GM12878 (cell line): ENCODE data around the gene RPP30. TPM values are rescaled to one million over a fixed set of nuclear protein-coding genes. Genes with fewer than 3 reads are reported as not detected.

Experiments
- ATAC-seq: fragments of 200-7000 bp; cut with Tn5 transposase; 3 replicates; pipeline ENCODE4 v1.9.1; 2020; ENCODE audit warnings: mild to moderate bottlenecking, moderate library complexity
- BruUV-seq: library from RNA; stranded (reverse); fragments of 400-500 nt; replicated peaks from 2 replicates; lab custom pipeline; 2021; lab: Mats Ljungman, UMichigan
- CTCF ChIA-PET: fragments of 300-600 bp; sonication (Branson Sonifier 250); formaldehyde crosslinking; extraction: SDS; loops from one replicate; lab custom pipeline; 2021; ENCODE audit warnings: inconsistent platforms; lab: Yijun Ruan, JAX
- POLR2A ChIA-PET: fragments of 350-600 bp; formaldehyde crosslinking; extraction: SDS; loops from one replicate; lab custom pipeline; 2021; ENCODE audit warnings: inconsistent platforms; lab: Charles Lee
- RAD21 ChIA-PET: fragments of 300-600 bp; sonication (Branson Sonifier 250); formaldehyde crosslinking; loops from one replicate; lab custom pipeline; 2023; ENCODE audit warnings: antibody characterized with exemption; ENCODE audit not compliant: unreplicated experiment; lab: Charles Lee
- SMC1A ChIA-PET: fragments of 300-600 bp; sonication (Branson Sonifier 250); formaldehyde crosslinking; loops from one replicate; lab custom pipeline; 2023; ENCODE audit not compliant: unreplicated experiment, uncharacterized antibody; lab: Charles Lee
- DNase-seq: peaks from one replicate; pipeline ENCODE4 v3.0.0-alpha.2; 2011; ENCODE audit warnings: low read depth, low spot score
- FAIRE-seq: peaks from 3 replicates; lab custom pipeline; 2011; peaks lifted over from hg19 to GRCh38; lab: Jason Lieb, UNC
- H2AFZ ChIP-seq: 2 replicates; pipeline ENCODE4 v1.6.0; 2011; ENCODE audit warnings: low read depth, low read length, control low read depth; ENCODE audit not compliant: control insufficient read depth
- H3K27ac ChIP-seq: 2 replicates; pipeline ENCODE4 v1.5.1; 2011; ENCODE audit warnings: control low read depth; ENCODE audit not compliant: control insufficient read depth, insufficient read depth
- H3K27me3 ChIP-seq, 2 experiments: replicated peaks in 1 of 2; 2 replicates each; pipeline versions ENCODE4 v1.6.0 to v1.6.1; 2011; ENCODE audit warnings: low read length in 1 of 2; ENCODE audit not compliant: control insufficient read depth in 2 of 2, insufficient read depth in 2 of 2
- H3K36me3 ChIP-seq, 2 experiments: 2 replicates each; pipeline ENCODE4 v1.5.1; 2011; ENCODE audit warnings: low read length in 1 of 2; ENCODE audit not compliant: control insufficient read depth in 2 of 2, insufficient read depth in 2 of 2
- H3K4me1 ChIP-seq: 2 replicates; pipeline ENCODE4 v1.6.1; 2011; ENCODE audit warnings: mild to moderate bottlenecking, low read length, moderate library complexity, mixed read lengths; ENCODE audit not compliant: control insufficient read depth, insufficient read depth
- H3K4me2 ChIP-seq: 2 replicates; pipeline ENCODE4 v1.6.0; 2011; ENCODE audit warnings: control low read depth; ENCODE audit not compliant: control insufficient read depth, insufficient read depth
- H3K4me3 ChIP-seq: fragments of 200-600 bp; sonication (generic); 2 replicates; pipeline ENCODE4 v1.5.1; 2016
- H3K79me2 ChIP-seq: 2 replicates; pipeline ENCODE4 v1.6.0; 2011; ENCODE audit warnings: low read length; ENCODE audit not compliant: control insufficient read depth, insufficient read depth
- H3K9ac ChIP-seq: 2 replicates; pipeline ENCODE4 v1.8.0; 2011; ENCODE audit warnings: low read length, control low read depth, mixed read lengths; ENCODE audit not compliant: control insufficient read depth, insufficient read depth
- H3K9me3 ChIP-seq: replicated peaks from 3 replicates; pipeline ENCODE4 v1.5.1; 2011; ENCODE audit warnings: mild to moderate bottlenecking, low read length; ENCODE audit not compliant: control insufficient read depth, insufficient read depth
- H4K20me1 ChIP-seq: 2 replicates; pipeline ENCODE4 v1.6.0; 2011; ENCODE audit not compliant: control insufficient read depth, insufficient read depth
- EP300 ChIP-seq, 2 experiments: fragments of 150-350 bp in 1 of 2; IDR thresholded peaks; 2 replicates each; pipeline ENCODE4 v1.6.1; 2011 to 2012; ENCODE audit warnings: low read depth in 2 of 2, low read length in 2 of 2, borderline replicate concordance in 1 of 2, improper control_type of control experiment in 1 of 2, inconsistent platforms in 1 of 2; ENCODE audit not compliant: control insufficient read depth in 1 of 2
- GATAD2B ChIP-seq: fragments of 450-650 bp; conservative IDR thresholded peaks from 2 replicates; pipeline ENCODE4 v1.6.1; 2017; ENCODE audit warnings: low read depth, mild to moderate bottlenecking, moderate library complexity
- HCFC1 ChIP-seq: fragments of 150-350 bp; IDR thresholded peaks from 2 replicates; pipeline ENCODE4 v1.6.1; 2014; ENCODE audit warnings: low read length
- KDM1A ChIP-seq: fragments of 200-600 bp; sonication (generic); IDR thresholded peaks from 2 replicates; pipeline ENCODE4 v1.6.1; 2016; ENCODE audit warnings: borderline replicate concordance
- NR2C2 ChIP-seq: IDR thresholded peaks from 2 replicates; pipeline ENCODE4 v1.6.1; 2011; ENCODE audit warnings: borderline replicate concordance, low read depth; ENCODE audit not compliant: control insufficient read depth, insufficient read length
- PAX8 ChIP-seq: fragments of 450-650 bp; IDR thresholded peaks from 2 replicates; pipeline ENCODE4 v1.6.1; 2017; ENCODE audit warnings: mild to moderate bottlenecking, moderate library complexity
- RELB ChIP-seq: fragments of 450-650 bp; IDR thresholded peaks from 2 replicates; pipeline ENCODE4 v1.6.1; 2017; ENCODE audit warnings: low read depth, mild to moderate bottlenecking, moderate library complexity
- RFX5 ChIP-seq: IDR thresholded peaks from 2 replicates; pipeline ENCODE4 v1.6.1; 2011; ENCODE audit warnings: low read depth, low read length, improper control_type of control experiment
- SMAD5 ChIP-seq: IDR thresholded peaks from 2 replicates; pipeline ENCODE4 v1.6.1; 2016; ENCODE audit warnings: antibody characterized with exemption, low read depth
- TCF12 ChIP-seq: IDR thresholded peaks from 2 replicates; pipeline ENCODE4 v1.6.1; 2011; ENCODE audit warnings: low read depth, mild to moderate bottlenecking, low read length
- YY1 ChIP-seq: IDR thresholded peaks from 2 replicates; pipeline ENCODE4 v1.6.1; 2011; ENCODE audit warnings: low read depth, mild to moderate bottlenecking, low read length
- WGBS: methylation state at CpG from one replicate; pipeline ENCODE4 v1.1.6; 2016; ENCODE audit warnings: low lambda C conversion rate; ENCODE audit not compliant: insufficient replicate concordance, insufficient coverage; ENCODE audit errors: missing lambda C conversion rate; 5-methylcytosine and 5-hydroxymethylcytosine counted together
- in situ Hi-C: fragments of 300-500 bp; cut with MboI; formaldehyde crosslinking; loops from 9 replicates; pipeline ENCODE4 v1.14.3; 2018; ENCODE audit warnings: mixed read lengths
- intact Hi-C: fragments of 100-400 bp; cut with micrococcal nuclease; formaldehyde crosslinking; loops from one replicate; pipeline ENCODE4 v1.14.2; 2022; ENCODE audit not compliant: unreplicated experiment
- polyA plus RNA-seq, 11 experiments: library from polyadenylated mRNA; depleted of rRNA in 4 of 11; unstranded in 6 of 11; stranded (reverse) in 5 of 11; fragments of >200 nt; fragmentation: Nextera tagmentation in 4 of 11; fragmentation: Illumina TruSeq in 1 of 11; extraction: Ambion mirVana in 4 of 11; extraction: Trizol in 1 of 11; gene quantifications; 1 replicate in 1 of 11; 2 replicates in 10 of 11; pipeline versions ENCODE4 v1.2.1 to v1.2.3, GENCODE V29; 2011 to 2016; ENCODE audit warnings: inconsistent platforms in 2 of 11, missing spikeins in 2 of 11, low read depth in 1 of 11
- total RNA-seq, 4 experiments: library from RNA; depleted of rRNA in 3 of 4; stranded (reverse); fragments of >200 nt in 3 of 4; fragmentation: Illumina TruSeq in 1 of 4; extraction: Trizol in 1 of 4; gene quantifications; 2 replicates each; pipeline versions ENCODE4 v1.2.1 to v1.2.3, GENCODE V29; 2013 to 2021
- TF ChIP-seq, protein P1 (sequence below): fragments of 450-650 bp; IDR thresholded peaks from 2 replicates; pipeline ENCODE4 v1.6.1; 2016; ENCODE audit warnings: mild to moderate bottlenecking
- TF ChIP-seq, protein P2 (sequence below): fragments of 450-650 bp; IDR thresholded peaks from 2 replicates; pipeline ENCODE4 v1.6.1; 2016; ENCODE audit warnings: mild to moderate bottlenecking

Gene RPP30
- total and polyA plus RNA-seq, 10 of the 15 experiments (the other 5 are each of a cell fraction or from before 2014, with no cell fraction given) = 48.0 to 208 (median 72.6) TPM

DNA sequence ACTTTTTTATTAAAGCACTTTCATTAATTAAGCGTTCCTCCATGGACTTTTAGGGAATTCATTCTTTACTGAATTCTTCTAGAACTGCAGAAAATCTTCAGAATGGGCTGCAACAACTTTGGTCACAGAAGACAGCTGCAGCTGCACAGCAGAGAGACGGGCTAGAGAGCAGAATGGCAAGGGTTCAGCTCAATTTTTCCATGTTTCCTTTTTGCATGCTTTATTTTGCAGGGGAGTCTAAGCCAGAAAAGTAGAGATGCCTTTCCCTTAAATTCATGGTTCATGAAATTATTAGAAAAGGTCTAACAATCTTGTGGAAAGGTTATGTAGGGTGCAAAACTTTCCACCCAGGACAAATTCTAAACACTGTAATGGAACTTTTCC is 64.5 kb downstream of the RPP30 start (continued):
- TF ChIP-seq RELB = no peak
- TF ChIP-seq HCFC1 = no peak
- TF ChIP-seq, protein P1, sequence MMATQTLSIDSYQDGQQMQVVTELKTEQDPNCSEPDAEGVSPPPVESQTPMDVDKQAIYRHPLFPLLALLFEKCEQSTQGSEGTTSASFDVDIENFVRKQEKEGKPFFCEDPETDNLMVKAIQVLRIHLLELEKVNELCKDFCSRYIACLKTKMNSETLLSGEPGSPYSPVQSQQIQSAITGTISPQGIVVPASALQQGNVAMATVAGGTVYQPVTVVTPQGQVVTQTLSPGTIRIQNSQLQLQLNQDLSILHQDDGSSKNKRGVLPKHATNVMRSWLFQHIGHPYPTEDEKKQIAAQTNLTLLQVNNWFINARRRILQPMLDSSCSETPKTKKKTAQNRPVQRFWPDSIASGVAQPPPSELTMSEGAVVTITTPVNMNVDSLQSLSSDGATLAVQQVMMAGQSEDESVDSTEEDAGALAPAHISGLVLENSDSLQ = no peak
- TF ChIP-seq, all 136 proteins: peak for 0

- no TSS peak for BruUV-seq
- intact Hi-C loops (no loop called here), in situ Hi-C loops (no loop called here)
- ChIA-PET SMC1A (interaction anchor here (0.7 to 1.4 kb wide), 5 partner anchors 26 to 1144 kb away, joined by 3 read pairs; no protein-coding TSS in a partner anchor), CTCF (interaction anchor here (0.6 kb wide), 1 partner anchor 50 kb away, joined by 3 read pairs; no protein-coding TSS in a partner anchor), POLR2A (no interaction called here), RAD21 (no interaction called here)
- FAIRE-seq = no peak
- no peak overlapping the region for H3K4me3 ChIP-seq
- H3K36me3 ChIP-seq = no peaks in the 10 kb centered on the region
- TF ChIP-seq NR2C2 (no peak), EP300 (IDR thresholded peaks at IDR 0.05; ENCODE audit: borderline replicate concordance in 1 of 2, control insufficient read depth in 1 of 2, low read depth in 2 of 2, low read length in 2 of 2) (no peak), GATAD2B (no peak), YY1 (no peak), KDM1A (no peak), PAX8 (no peak), SMAD5 (no peak), HCFC1 (no peak), RFX5 (no peak), TCF12 (no peak)
- TF ChIP-seq, protein P1 = no peak
- TF ChIP-seq, protein P2, sequence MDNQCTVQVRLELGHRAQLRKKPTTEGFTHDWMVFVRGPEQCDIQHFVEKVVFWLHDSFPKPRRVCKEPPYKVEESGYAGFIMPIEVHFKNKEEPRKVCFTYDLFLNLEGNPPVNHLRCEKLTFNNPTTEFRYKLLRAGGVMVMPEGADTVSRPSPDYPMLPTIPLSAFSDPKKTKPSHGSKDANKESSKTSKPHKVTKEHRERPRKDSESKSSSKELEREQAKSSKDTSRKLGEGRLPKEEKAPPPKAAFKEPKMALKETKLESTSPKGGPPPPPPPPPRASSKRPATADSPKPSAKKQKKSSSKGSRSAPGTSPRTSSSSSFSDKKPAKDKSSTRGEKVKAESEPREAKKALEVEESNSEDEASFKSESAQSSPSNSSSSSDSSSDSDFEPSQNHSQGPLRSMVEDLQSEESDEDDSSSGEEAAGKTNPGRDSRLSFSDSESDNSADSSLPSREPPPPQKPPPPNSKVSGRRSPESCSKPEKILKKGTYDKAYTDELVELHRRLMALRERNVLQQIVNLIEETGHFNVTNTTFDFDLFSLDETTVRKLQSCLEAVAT = no peak
- H3K27ac ChIP-seq = no peak overlapping the region
- no peak overlapping the region for H3K4me2 ChIP-seq
- no peak for DNase-seq
- no peak overlapping the region for H3K9ac ChIP-seq
- H3K79me2 ChIP-seq = no peaks in the 10 kb centered on the region
- H3K9me3 ChIP-seq = no peaks in the 10 kb centered on the region
- H4K20me1 ChIP-seq = no peaks in the 10 kb centered on the region
- H3K27me3 ChIP-seq = no peaks in the 10 kb centered on the region
- no peak for ATAC-seq
- WGBS = 61% methylated on average over 8 of the region's 8 CpGs
- no peak overlapping the region for H2AFZ ChIP-seq
- H3K4me1 ChIP-seq = no peaks in the 10 kb centered on the region
Measured at GRCh38 chr10:90937645-90938258, 66.0 kb downstream of the RPP30 start.
